Thyroid gland (tissue), 4 donors: Measurements from ENCODE around the gene UBC.

Experiments
- POLR2A ChIP-seq, 2 donors: fragments of 450-650 bp; IDR thresholded peaks; one replicate each; pipeline ENCODE4 v1.6.1; 2017; ENCODE audit warnings: antibody characterized with exemption in 2 of 2, mild to moderate bottlenecking in 2 of 2, moderate library complexity in 1 of 2
- TF ChIP-seq, protein P1 (sequence below), 6 experiments: fragments of 200-600 bp in 3 of 6; fragments of 450-650 bp in 3 of 6; sonication (generic) in 3 of 6; IDR thresholded peaks; one replicate each; pipeline ENCODE4 v1.5.1; 2016 to 2019; ENCODE audit warnings: antibody characterized with exemption in 6 of 6, mild to moderate bottlenecking in 2 of 6, inconsistent platforms in 1 of 6, moderate library complexity in 1 of 6

DNA sequence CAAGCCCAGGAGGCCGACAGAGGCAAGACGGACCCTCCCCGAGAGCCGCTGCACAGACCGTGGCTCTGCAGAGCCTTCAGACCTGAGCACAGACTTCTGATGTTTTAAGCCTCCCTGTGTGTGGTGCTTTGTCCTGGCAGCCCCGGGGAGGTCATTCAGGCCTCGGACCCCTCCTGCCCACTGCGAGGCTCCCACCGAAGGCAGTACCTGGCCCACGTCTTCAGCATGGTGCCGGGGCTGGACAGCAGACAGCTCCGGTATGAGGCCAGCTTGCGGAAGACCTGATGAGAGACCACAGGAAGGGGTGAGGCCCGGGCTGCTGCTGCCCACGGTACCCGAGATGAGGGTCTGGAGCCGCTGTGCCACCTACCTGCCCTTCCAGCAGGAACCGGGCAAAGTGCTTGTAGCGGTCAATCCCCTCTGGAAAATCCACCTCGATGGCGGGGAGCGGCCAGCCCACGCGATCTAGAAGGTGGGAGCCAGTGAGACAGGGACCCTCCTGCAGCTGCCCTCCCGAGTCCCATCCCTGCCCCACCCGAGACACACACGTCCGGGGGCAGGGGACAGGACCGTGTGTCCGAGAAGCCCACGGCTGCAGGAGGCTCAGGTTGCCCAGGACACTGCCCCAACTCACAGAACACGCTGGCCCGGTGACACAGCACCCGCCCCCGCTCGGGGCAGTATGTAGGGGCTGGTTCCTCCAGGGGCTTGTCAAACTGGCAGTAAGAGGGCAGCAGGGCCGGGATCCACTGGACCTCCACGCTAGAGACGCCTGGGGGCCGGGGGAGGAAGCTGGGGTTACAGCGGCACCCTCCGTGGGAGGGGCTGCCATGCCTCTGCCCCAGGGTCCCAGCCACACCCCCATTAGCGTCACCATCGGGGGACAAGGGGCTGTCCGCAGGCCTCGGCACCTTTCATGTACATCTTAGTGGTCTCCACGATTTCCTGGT is 35.6 kb upstream of the UBC start:
- TF ChIP-seq, protein P1, sequence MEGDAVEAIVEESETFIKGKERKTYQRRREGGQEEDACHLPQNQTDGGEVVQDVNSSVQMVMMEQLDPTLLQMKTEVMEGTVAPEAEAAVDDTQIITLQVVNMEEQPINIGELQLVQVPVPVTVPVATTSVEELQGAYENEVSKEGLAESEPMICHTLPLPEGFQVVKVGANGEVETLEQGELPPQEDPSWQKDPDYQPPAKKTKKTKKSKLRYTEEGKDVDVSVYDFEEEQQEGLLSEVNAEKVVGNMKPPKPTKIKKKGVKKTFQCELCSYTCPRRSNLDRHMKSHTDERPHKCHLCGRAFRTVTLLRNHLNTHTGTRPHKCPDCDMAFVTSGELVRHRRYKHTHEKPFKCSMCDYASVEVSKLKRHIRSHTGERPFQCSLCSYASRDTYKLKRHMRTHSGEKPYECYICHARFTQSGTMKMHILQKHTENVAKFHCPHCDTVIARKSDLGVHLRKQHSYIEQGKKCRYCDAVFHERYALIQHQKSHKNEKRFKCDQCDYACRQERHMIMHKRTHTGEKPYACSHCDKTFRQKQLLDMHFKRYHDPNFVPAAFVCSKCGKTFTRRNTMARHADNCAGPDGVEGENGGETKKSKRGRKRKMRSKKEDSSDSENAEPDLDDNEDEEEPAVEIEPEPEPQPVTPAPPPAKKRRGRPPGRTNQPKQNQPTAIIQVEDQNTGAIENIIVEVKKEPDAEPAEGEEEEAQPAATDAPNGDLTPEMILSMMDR (IDR thresholded peaks at IDR 0.05): no peak
- no peak for TF ChIP-seq POLR2A (IDR thresholded peaks at IDR 0.05)
